ENCODE measurements around the gene HAT1.
A peak's percentile ranks its signal among the peaks of the same experiment; 100 is the strongest.
"Not testable (repeated sequence)": the region's sequence is repeated elsewhere in the genome, so short reads cannot be mapped to it uniquely, and the experiment has no call there.

HAT1 gene

GRCh38 chr2:171894612-171894947, 27.7 kb upstream of the HAT1 start:
- TF ChIP-seq CTCF (IDR thresholded peaks at IDR 0.05; ENCODE audit: low read length, missing control alignments): no peak
- no peak for DNase-seq (ENCODE audit: low read depth)
- H3K4me3 ChIP-seq (replicated peaks; ENCODE audit: low read depth, low read length): peak overlapping the region; percentile 80

DNA sequence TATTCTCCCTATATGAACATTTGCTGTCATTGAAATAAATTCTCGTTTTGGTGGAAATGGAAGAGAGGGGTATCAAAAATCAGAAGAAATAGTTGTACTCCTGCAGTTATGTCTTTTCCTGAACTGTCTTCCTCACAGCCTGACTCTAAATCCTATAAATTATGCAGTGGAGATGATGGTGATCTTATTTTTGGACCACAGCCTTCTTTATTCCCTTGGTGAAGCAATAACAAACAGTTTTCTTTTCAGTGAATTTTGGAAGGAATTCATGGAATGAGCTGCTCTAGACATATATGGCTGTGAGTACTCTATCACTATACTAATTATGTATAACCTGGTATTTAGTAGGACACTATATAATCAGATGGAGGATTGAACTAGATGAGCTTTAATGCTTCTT, 26.5 kb upstream of the HAT1 start:
- H3K4me3 ChIP-seq (replicated peaks; ENCODE audit: low read depth, low read length): no peak overlapping the region
- TF ChIP-seq CTCF (IDR thresholded peaks at IDR 0.05; ENCODE audit: low read length, missing control alignments): no peak
- DNase-seq (ENCODE audit: low read depth): peak; percentile 23

DNA sequence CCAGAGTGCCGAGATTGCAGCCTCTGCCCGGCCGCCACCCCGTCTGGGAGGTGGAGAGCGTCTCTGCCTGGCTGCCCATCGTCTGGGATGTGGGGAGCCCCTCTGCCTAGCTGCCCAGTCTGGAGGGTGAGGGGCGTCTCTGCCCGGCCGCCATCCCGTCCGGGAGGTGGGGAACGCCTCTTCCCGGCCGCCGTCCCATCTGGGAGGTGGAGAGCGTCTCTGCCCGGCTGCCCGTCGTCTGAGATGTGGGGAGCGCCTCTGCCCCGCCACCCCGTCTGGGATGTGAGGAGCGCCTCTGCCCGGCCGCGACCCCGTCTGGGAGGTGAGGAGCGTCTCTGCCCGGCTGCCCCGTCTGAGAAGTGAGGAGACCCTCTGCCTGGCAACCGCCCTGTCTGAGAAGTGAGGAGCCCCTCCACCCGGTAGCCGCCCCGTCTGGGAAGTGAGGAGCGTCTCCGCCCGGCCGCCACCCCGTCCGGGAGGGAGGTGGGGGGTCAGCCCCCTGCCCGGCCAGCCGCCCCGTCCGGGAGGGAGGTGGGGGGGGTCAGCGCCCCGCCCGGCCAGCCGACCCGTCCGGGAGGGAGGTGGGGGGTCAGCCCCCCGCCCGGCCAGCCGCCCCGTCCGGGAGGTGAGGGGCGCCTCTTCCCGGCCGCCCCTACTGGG, 22.5 kb upstream of the HAT1 start:
- not testable (repeated sequence) for DNase-seq (ENCODE audit: low read depth)

GRCh38 chr2:171902840-171903420, 19.3 kb upstream of the HAT1 start:
- TF ChIP-seq CTCF (IDR thresholded peaks at IDR 0.05; ENCODE audit: low read length, missing control alignments): no peak
- H3K4me3 ChIP-seq (replicated peaks; ENCODE audit: low read depth, low read length): no peak overlapping the region
- DNase-seq (ENCODE audit: low read depth): no peak

More for the DNA sequence above, 22.5 kb upstream of the HAT1 start:
- H3K4me3 ChIP-seq (replicated peaks; ENCODE audit: low read depth, low read length): not testable (repeated sequence)

DNA sequence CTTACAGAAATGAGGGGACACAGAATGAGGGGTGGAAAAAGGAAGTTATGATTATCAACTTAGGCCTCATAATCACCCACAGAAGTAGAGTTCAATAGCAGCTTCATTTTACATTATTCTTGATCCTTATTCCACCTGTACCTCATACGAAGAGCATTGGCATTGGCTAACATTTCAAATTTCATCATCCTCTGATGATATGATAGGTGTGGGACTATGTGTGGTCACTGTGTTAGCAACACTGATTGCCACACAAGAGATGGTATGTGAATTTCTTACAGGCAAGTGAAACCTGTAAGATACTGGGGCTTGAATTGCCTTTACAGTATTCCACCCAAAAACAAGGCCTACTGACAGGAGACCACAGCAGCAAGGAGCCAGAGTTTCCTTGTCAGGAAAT, 14.0 kb upstream of the HAT1 start:
- no peak for DNase-seq (ENCODE audit: low read depth)
- TF ChIP-seq CTCF (IDR thresholded peaks at IDR 0.05; ENCODE audit: low read length, missing control alignments): no peak
- no peak overlapping the region for H3K4me3 ChIP-seq (replicated peaks; ENCODE audit: low read depth, low read length)

DNA sequence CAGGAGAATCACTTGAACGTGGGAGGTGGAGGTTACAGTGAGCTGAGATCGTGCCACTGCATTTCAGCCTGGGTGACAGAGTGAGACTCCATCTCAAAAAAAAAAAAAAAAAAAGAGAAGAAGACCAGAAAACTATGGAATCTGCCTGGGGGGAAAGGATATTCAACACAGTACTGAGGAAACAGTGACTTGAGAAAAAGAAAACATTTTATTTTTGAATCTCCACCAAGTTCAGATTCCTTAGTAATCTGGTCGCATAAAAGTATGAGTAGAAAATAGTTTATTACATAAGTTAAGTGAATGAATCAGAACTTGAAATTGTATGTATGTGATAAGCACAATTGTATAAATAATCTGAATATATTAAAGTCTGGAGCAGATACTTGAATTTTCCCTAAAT, 13.0 kb upstream of the HAT1 start:
- H3K4me3 ChIP-seq (replicated peaks; ENCODE audit: low read depth, low read length): no peak overlapping the region
- no peak for TF ChIP-seq CTCF (IDR thresholded peaks at IDR 0.05; ENCODE audit: low read length, missing control alignments)
- no peak for DNase-seq (ENCODE audit: low read depth)

- H3K4me3 ChIP-seq (replicated peaks; ENCODE audit: low read depth, low read length): no peak overlapping the region
- no peak for TF ChIP-seq CTCF (IDR thresholded peaks at IDR 0.05; ENCODE audit: low read length, missing control alignments)
- no peak for DNase-seq (ENCODE audit: low read depth)
These were observed 11.8 kb upstream of the HAT1 start for GRCh38 chr2:171910494-171910893.
